GM19455 (cell line): Measurements from ENCODE around the gene SLITRK2.

Experiments used
- ATAC-seq: cut with Tn5 transposase; IDR thresholded peaks from one replicate; pipeline ENCODE4 v1.9.1; 2021; ENCODE audit not compliant: unreplicated experiment

Gene SLITRK2

DNA sequence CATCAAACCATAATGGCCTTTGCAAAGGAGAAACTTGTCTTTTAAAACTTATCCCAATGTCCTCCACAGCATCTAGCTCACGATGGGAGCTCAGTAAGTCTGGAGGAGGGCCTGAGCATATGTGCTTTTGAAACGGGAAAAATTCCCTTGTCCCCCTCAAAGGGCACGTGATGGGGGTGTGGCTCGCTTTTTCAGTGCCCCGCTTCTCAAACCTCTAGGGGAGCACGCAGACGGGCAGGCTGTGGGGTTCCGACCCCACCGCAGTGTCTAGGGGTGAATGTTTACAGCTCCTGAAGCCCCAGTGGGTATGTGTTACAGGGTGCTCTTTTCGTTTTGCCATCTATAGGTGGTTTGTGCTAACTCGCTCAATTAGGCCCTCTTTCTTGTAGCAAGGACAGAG is 31.2 kb downstream of the SLITRK2 start:
- no peak for ATAC-seq

DNA sequence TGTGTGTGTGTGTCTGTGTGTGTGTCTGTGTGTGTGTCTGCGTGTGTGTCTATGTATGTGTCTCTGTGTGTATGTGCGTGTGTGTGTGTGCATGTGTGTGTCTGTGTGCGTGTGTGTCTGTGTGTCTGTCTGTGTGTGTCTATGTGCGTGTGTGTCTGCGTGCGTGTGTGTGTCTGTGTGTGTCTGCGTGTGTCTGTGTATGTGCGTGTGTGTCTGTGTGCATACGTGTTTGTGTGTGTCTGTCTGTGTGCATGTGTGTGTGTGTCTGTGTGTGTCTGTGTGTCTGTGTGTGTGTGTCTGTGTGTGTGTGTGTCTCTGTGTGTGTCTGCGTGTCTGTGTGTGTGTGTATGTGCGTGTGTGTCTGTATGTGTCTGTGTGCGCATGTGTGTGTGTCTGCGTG is 35.6 kb downstream of the SLITRK2 start:
- no peak for ATAC-seq

DNA sequence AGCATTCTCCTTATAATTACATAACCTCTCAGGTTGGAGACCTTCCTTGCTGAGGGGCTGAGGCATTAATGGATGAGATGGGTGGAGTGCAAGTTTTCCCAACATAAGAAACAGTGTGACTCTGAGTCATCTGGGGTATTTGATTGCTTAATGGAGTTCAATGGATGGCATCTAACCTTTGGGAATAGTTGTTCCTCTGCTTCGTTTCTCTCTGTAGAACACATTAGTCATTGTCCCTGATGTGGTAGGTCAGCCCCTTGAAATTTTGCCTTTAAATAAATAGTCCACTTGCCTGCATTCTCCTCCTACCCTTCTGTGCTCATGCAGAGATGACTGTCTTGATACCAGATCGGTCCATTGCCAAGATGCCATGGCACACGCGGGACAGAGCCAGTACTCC is 38.6 kb downstream of the SLITRK2 start:
- ATAC-seq = no peak

DNA sequence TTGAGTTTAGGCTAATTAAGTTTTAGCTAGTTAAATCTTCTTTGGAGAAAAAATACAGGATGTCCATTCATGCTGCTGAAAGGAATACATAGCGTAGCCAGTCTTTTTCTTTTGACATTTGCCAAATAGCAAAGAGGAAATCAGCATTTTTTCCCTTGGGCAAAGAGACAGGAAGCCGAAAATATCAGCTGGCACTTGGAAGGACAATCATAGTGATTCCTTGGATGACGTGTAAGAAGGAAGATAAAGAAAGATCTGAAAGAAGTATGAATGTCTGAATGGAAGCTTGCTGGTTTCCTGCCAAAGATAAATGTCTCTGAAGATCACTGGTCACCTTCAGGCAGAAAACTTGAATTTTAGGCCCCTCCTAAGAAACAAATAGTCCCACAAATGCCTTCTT is 44.2 kb downstream of the SLITRK2 start:
- ATAC-seq = no peak

DNA sequence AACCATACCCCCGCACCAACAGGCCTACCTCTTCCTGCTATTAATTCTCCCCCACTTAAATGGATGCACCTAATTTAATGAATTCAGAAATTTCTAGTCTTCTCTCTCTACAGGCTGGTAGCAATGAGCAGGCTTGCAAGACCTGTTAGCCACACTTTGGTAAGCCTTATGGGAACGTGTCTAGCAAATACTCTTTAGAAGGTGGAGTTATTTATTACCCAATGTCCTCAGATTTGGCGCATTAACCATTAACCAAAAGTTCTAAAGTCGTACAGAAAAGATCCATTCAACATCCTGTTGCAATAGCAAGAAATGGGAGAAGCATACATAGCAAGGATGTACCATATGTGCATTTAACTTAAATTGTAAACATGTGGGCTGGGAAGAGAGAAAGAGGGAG is 47.5 kb downstream of the SLITRK2 start:
- no peak for ATAC-seq
